IMR-90 (cell line): ENCODE data around the gene CLPTM1L. TPM values are rescaled to one million over a fixed set of nuclear protein-coding genes. Genes with fewer than 3 reads are reported as not detected.

ENCODE experiments used
- ATAC-seq: fragments of 200-7000 bp; cut with Tn5 transposase; 2 replicates; pipeline ENCODE4 v1.9.1; 2020; ENCODE audit warnings: low read depth, mild to moderate bottlenecking, moderate library complexity
- BruUV-seq: library from RNA; stranded (reverse); fragments of 400-500 nt; replicated peaks from 2 replicates; lab custom pipeline; 2021; lab: Mats Ljungman, UMichigan
- CTCF ChIA-PET: fragments of 300-600 bp; formaldehyde crosslinking; extraction: SDS; loops from one replicate; lab custom pipeline; 2021; ENCODE audit warnings: antibody characterized with exemption; lab: Yijun Ruan, JAX
- POLR2A ChIA-PET: fragments of 300-600 bp; sonication (Branson Sonifier 250); formaldehyde crosslinking; loops from one replicate; lab custom pipeline; 2022; ENCODE audit warnings: antibody characterized with exemption; ENCODE audit not compliant: unreplicated experiment; lab: Charles Lee
- DNase-seq: peaks from one replicate; pipeline ENCODE4 v3.0.0; 2013
- H2AFZ ChIP-seq: replicated peaks from 2 replicates; pipeline ENCODE3; 2013; ENCODE audit warnings: low read length, mild to moderate bottlenecking; ENCODE audit not compliant: poor library complexity
- H2AK5ac ChIP-seq: 2 replicates; pipeline ENCODE4 v1.6.1; 2013; ENCODE audit warnings: low read depth, low read length, inconsistent platforms
- H2AK9ac ChIP-seq: replicated peaks from 2 replicates; pipeline ENCODE3; 2013; ENCODE audit warnings: mild to moderate bottlenecking, low read depth, low read length, moderate library complexity; ENCODE audit not compliant: poor library complexity
- H2BK120ac ChIP-seq: 2 replicates; pipeline ENCODE4 v1.6.1; 2013; ENCODE audit warnings: low read depth, low read length, inconsistent platforms
- H2BK15ac ChIP-seq: 3 replicates; pipeline ENCODE4 v1.6.1; 2013; ENCODE audit warnings: low read depth, low read length, inconsistent platforms
- H2BK20ac ChIP-seq: 2 replicates; pipeline ENCODE4 v1.6.1; 2013; ENCODE audit warnings: low read depth, mild to moderate bottlenecking, inconsistent platforms, low read length, moderate library complexity
- H2BK5ac ChIP-seq: 2 replicates; pipeline ENCODE4 v1.6.1; 2013; ENCODE audit warnings: mild to moderate bottlenecking, low read depth, low read length, inconsistent platforms; ENCODE audit not compliant: poor library complexity, severe bottlenecking
- H3K14ac ChIP-seq: replicated peaks from 2 replicates; pipeline ENCODE4 v1.6.1; 2013; ENCODE audit warnings: low read depth, low read length, inconsistent platforms
- H3K18ac ChIP-seq: 2 replicates; pipeline ENCODE4 v1.6.1; 2013; ENCODE audit warnings: low read depth, low read length, control low read depth
- H3K23ac ChIP-seq: 2 replicates; pipeline ENCODE4 v1.6.1; 2013; ENCODE audit warnings: low read depth, low read length, inconsistent platforms
- H3K27ac ChIP-seq: 2 replicates; pipeline ENCODE4 v1.5.1; 2013; ENCODE audit warnings: mild to moderate bottlenecking, control low read depth, low read length; ENCODE audit not compliant: insufficient read depth
- H3K27me3 ChIP-seq: 2 replicates; pipeline ENCODE4 v1.6.1; 2013; ENCODE audit warnings: low read length; ENCODE audit not compliant: control insufficient read depth, insufficient read depth
- H3K36me3 ChIP-seq: 2 replicates; pipeline ENCODE4 v1.6.1; 2013; ENCODE audit warnings: low read length, mixed read lengths; ENCODE audit not compliant: control insufficient read depth, insufficient read depth
- H3K4ac ChIP-seq: 2 replicates; pipeline ENCODE4 v1.6.1; 2013; ENCODE audit warnings: low read depth, low read length, inconsistent platforms
- H3K4me1 ChIP-seq: 2 replicates; pipeline ENCODE4 v1.6.1; 2013; ENCODE audit warnings: low read length, mixed read lengths; ENCODE audit not compliant: control insufficient read depth, insufficient read depth
- H3K4me2 ChIP-seq: 2 replicates; pipeline ENCODE4 v1.6.1; 2013; ENCODE audit warnings: low read depth, mild to moderate bottlenecking, control low read depth, low read length, moderate library complexity
- H3K4me3 ChIP-seq: 2 replicates; pipeline ENCODE4 v1.5.1; 2013; ENCODE audit warnings: low read depth, mild to moderate bottlenecking, control low read depth, low read length, moderate library complexity; ENCODE audit not compliant: insufficient read depth
- H3K56ac ChIP-seq: 2 replicates; pipeline ENCODE4 v1.6.1; 2013; ENCODE audit warnings: low read length, inconsistent platforms; ENCODE audit not compliant: insufficient read depth; ENCODE audit errors: extremely low read depth
- H3K79me1 ChIP-seq, 2 experiments: 2 replicates each; pipeline ENCODE4 v1.6.1; 2013; ENCODE audit warnings: low read length in 2 of 2, inconsistent platforms in 1 of 2, low read depth in 1 of 2
- H3K9ac ChIP-seq: 2 replicates; pipeline ENCODE4 v1.6.1; 2013; ENCODE audit warnings: low read depth, low read length, control low read depth
- H3K9me1 ChIP-seq: 2 replicates; pipeline ENCODE4 v1.6.1; 2013; ENCODE audit warnings: low read length, inconsistent platforms; ENCODE audit not compliant: insufficient read depth
- H3K9me3 ChIP-seq: 2 replicates; pipeline ENCODE4 v1.6.1; 2013; ENCODE audit warnings: low read length; ENCODE audit not compliant: control insufficient read depth, insufficient read depth
- H4K20me1 ChIP-seq: 2 replicates; pipeline ENCODE4 v1.6.1; 2013; ENCODE audit warnings: low read length, inconsistent platforms; ENCODE audit not compliant: insufficient read depth
- H4K5ac ChIP-seq: 2 replicates; pipeline ENCODE4 v1.6.1; 2013; ENCODE audit warnings: mild to moderate bottlenecking, low read depth, low read length, control low read depth
- H4K8ac ChIP-seq, 2 experiments: 2 replicates each; pipeline ENCODE4 v1.6.1; 2013; ENCODE audit warnings: low read depth in 2 of 2, low read length in 2 of 2, control low read depth in 1 of 2, inconsistent platforms in 1 of 2
- H4K91ac ChIP-seq: 2 replicates; pipeline ENCODE4 v1.6.1; 2013; ENCODE audit warnings: low read depth, low read length, inconsistent platforms; ENCODE audit not compliant: insufficient read depth
- BHLHE40 ChIP-seq: fragments of 150-350 bp; IDR thresholded peaks from 2 replicates; pipeline ENCODE4 v1.6.1; 2016; ENCODE audit warnings: mild to moderate bottlenecking, low read depth, low read length
- CHD1 ChIP-seq: IDR thresholded peaks from 2 replicates; pipeline ENCODE4 v1.6.1; 2012; ENCODE audit warnings: low read depth, low read length, improper control_type of control experiment
- CTCF ChIP-seq: conservative IDR thresholded peaks from 2 replicates; pipeline ENCODE4 v1.5.1; 2012; ENCODE audit warnings: mild to moderate bottlenecking, low read depth, low read length, improper control_type of control experiment
- ELK1 ChIP-seq: fragments of 150-350 bp; IDR thresholded peaks from 2 replicates; pipeline ENCODE4 v1.6.1; 2016; ENCODE audit warnings: low read depth, mild to moderate bottlenecking, low read length, moderate library complexity, borderline replicate concordance
- FOS ChIP-seq: fragments of 150-350 bp; IDR thresholded peaks from 2 replicates; pipeline ENCODE4 v1.6.1; 2016; ENCODE audit warnings: low read depth, low read length
- MAFK ChIP-seq: IDR thresholded peaks from 2 replicates; pipeline ENCODE4 v1.6.1; 2012; ENCODE audit warnings: low read depth, low read length, improper control_type of control experiment
- MAZ ChIP-seq: IDR thresholded peaks from 2 replicates; pipeline ENCODE4 v1.6.1; 2012; ENCODE audit warnings: low read depth, mild to moderate bottlenecking, low read length, improper control_type of control experiment, moderate library complexity, borderline replicate concordance
- MXI1 ChIP-seq: IDR thresholded peaks from 2 replicates; pipeline ENCODE4 v1.6.1; 2012; ENCODE audit warnings: low read depth, mild to moderate bottlenecking, low read length, moderate library complexity, borderline replicate concordance
- NFE2L2 ChIP-seq: fragments of 150-350 bp; IDR thresholded peaks from 2 replicates; pipeline ENCODE4 v1.6.1; 2016; ENCODE audit warnings: low read depth, mild to moderate bottlenecking, low read length
- RAD21 ChIP-seq: IDR thresholded peaks from 2 replicates; pipeline ENCODE4 v1.6.1; 2012; ENCODE audit warnings: low read length, improper control_type of control experiment
- RCOR1 ChIP-seq: IDR thresholded peaks from 2 replicates; pipeline ENCODE4 v1.6.1; 2012; ENCODE audit warnings: mild to moderate bottlenecking, low read length, improper control_type of control experiment; ENCODE audit not compliant: insufficient replicate concordance
- RFX5 ChIP-seq: IDR thresholded peaks from 2 replicates; pipeline ENCODE4 v1.8.0; 2012; ENCODE audit warnings: low read depth, mild to moderate bottlenecking, low read length, moderate library complexity
- WGBS, 2 experiments: methylation state at CpG; one replicate each; pipeline versions ENCODE4 v1.1.5 to v1.1.7; 2013; ENCODE audit warnings: missing lambda C conversion rate in 2 of 2; ENCODE audit not compliant: insufficient read length in 1 of 2; ENCODE audit errors: extremely low coverage in 2 of 2; 5-methylcytosine and 5-hydroxymethylcytosine counted together
- dilution Hi-C: fragments of 300-500 bp; cut with HindIII; formaldehyde crosslinking; loops from one replicate; pipeline ENCODE4 v1.14.3; 2018; ENCODE audit warnings: low sequenced_read_pairs; ENCODE audit not compliant: unreplicated experiment
- in situ Hi-C: fragments of 300-500 bp; cut with MboI; formaldehyde crosslinking; loops from 3 replicates; pipeline ENCODE4 v1.14.3; 2019; ENCODE audit warnings: low sequenced_read_pairs, inconsistent platforms, mixed read lengths
- intact Hi-C: fragments of 100-400 bp; cut with micrococcal nuclease; formaldehyde crosslinking; loops from 2 replicates; pipeline ENCODE4 v1.10.0; 2022
- polyA plus RNA-seq, 3 experiments: library from polyadenylated mRNA; depleted of rRNA; stranded (reverse); fragments of >200 nt; gene quantifications; 2 replicates each; pipeline ENCODE4 v1.2.3, GENCODE V29; 2012; ENCODE audit warnings: low replicate concordance in 1 of 3
- total RNA-seq: library from RNA; depleted of rRNA; stranded (reverse); fragments of >200 nt; gene quantifications from 2 replicates; pipeline ENCODE4 v1.2.3, GENCODE V29; 2012

Gene CLPTM1L
- total and polyA plus RNA-seq, 2 of the 4 experiments (the other 2 are of a cell fraction): 114 to 137 TPM

- DNase-seq (no peak), ATAC-seq (no peak)
- Histone ChIP-seq H3K4me2 (no peak overlapping the region), H2AK5ac (no peak overlapping the region), H2AFZ (no peak overlapping the region), H2BK120ac (no peak overlapping the region), H3K4me3 (no peak overlapping the region), H3K14ac (no peak overlapping the region), H3K56ac (no peak overlapping the region), H4K20me1 (peaks cover 4% of the 10 kb centered on the region), H3K27me3 (no peaks in the 10 kb centered on the region), H3K79me1 (peaks cover 10 to 18% of the 10 kb centered on the region in 2 experiments; a peak in 3 of 4 replicates), H2BK20ac (no peak overlapping the region), H3K27ac (no peak overlapping the region), H2BK5ac (no peak overlapping the region), H4K8ac (no peak overlapping the region), H3K9ac (no peak overlapping the region), H4K91ac (no peak overlapping the region), H3K9me3 (peaks cover 13% of the 10 kb centered on the region), H4K5ac (no peak overlapping the region), H3K18ac (no peak overlapping the region), H3K23ac (no peak overlapping the region), H3K9me1 (no peaks in the 10 kb centered on the region), H3K4me1 (peaks cover 1% of the 10 kb centered on the region; the same call in 1 of the 2 replicates), H2BK15ac (no peak overlapping the region), H3K36me3 (peaks cover 52% of the 10 kb centered on the region), H3K4ac (no peak overlapping the region), H2AK9ac (no peak overlapping the region)
- CTCF ChIA-PET: no interaction called here
- in situ Hi-C loops: no loop called here
- WGBS, 2 experiments: 68% methylated on average over 7 of the region's 22 CpGs; no CpG with 5 or more reads in 1 of the 2 experiments
- POLR2A ChIA-PET: no interaction called here
- dilution Hi-C loops: no loop called here
- intact Hi-C loops: no loop called here
- BruUV-seq: no TSS peak
- TF ChIP-seq RFX5 (no peak), FOS (no peak), MXI1 (no peak), ELK1 (no peak), NFE2L2 (no peak), CTCF (no peak), MAZ (no peak), MAFK (no peak), RCOR1 (no peak), BHLHE40 (no peak), CHD1 (no peak), RAD21 (no peak)
These were observed 18.9 kb downstream of the CLPTM1L start for GRCh38 chr5:1325870-1326531.
